ENCODE results near the gene ADGRG1.

Gene ADGRG1

GRCh38 chr16:57606147-57606846 is 22.1 kb upstream of the ADGRG1 start:
- no peak for DNase-seq (ENCODE audit: low read depth in 3 of 3)

GRCh38 chr16:57606847-57607501 is 21.5 kb upstream of the ADGRG1 start:
- no peak for DNase-seq (ENCODE audit: low read depth in 3 of 3)

GRCh38 chr16:57607676-57608461 is 20.6 kb upstream of the ADGRG1 start:
- DNase-seq (ENCODE audit: low read depth in 3 of 3), result no peak

GRCh38 chr16:57608462-57609113 is 19.8 kb upstream of the ADGRG1 start:
- DNase-seq (ENCODE audit: low read depth in 3 of 3), result no peak

- DNase-seq (ENCODE audit: low read depth in 3 of 3), result no peak
These were observed 18.7 kb upstream of the ADGRG1 start for GRCh38 chr16:57609541-57610401.

GRCh38 chr16:57610611-57611010 is 17.8 kb upstream of the ADGRG1 start:
- no peak for DNase-seq (ENCODE audit: low read depth in 3 of 3)

GRCh38 chr16:57611181-57611580 is 17.2 kb upstream of the ADGRG1 start:
- no peak for DNase-seq (ENCODE audit: low read depth in 3 of 3)

GRCh38 chr16:57611706-57612105 is 16.7 kb upstream of the ADGRG1 start:
- no peak for DNase-seq (ENCODE audit: low read depth in 3 of 3)

GRCh38 chr16:57612494-57612893 is 15.9 kb upstream of the ADGRG1 start:
- no peak for DNase-seq (ENCODE audit: low read depth in 3 of 3)

- DNase-seq (ENCODE audit: low read depth in 3 of 3), result no peak
These were observed 14.9 kb upstream of the ADGRG1 start for GRCh38 chr16:57613514-57613913.

- no peak for DNase-seq (ENCODE audit: low read depth in 3 of 3)
These were observed 13.9 kb upstream of the ADGRG1 start for GRCh38 chr16:57614536-57614935.

GRCh38 chr16:57614944-57615343 is 13.5 kb upstream of the ADGRG1 start:
- DNase-seq (ENCODE audit: low read depth in 3 of 3), result no peak

GRCh38 chr16:57615813-57616212 is 12.6 kb upstream of the ADGRG1 start:
- no peak for DNase-seq (ENCODE audit: low read depth in 3 of 3)

- DNase-seq (ENCODE audit: low read depth in 3 of 3), result no peak
These were observed 12.2 kb upstream of the ADGRG1 start for GRCh38 chr16:57616241-57616640.

- DNase-seq (ENCODE audit: low read depth in 3 of 3), result no peak
These were observed 11.6 kb upstream of the ADGRG1 start for GRCh38 chr16:57616876-57617275.

GRCh38 chr16:57617604-57618111 is 10.8 kb upstream of the ADGRG1 start:
- no peak for DNase-seq (ENCODE audit: low read depth in 3 of 3)

- DNase-seq (ENCODE audit: low read depth in 3 of 3), result no peak
These were observed 9.9 kb upstream of the ADGRG1 start for GRCh38 chr16:57618296-57619132.

GRCh38 chr16:57619133-57619605 is 9.3 kb upstream of the ADGRG1 start:
- no peak for DNase-seq (ENCODE audit: low read depth in 3 of 3)

- DNase-seq (ENCODE audit: low read depth in 3 of 3), result no peak
These were observed 8.7 kb upstream of the ADGRG1 start for GRCh38 chr16:57619606-57620334.

Data from stimulated activated CD4-positive, alpha-beta T cell treated with anti-CD3 and anti-CD28 coated beads, TNF-alpha, amount 100 ng/mL, for 4 hours (primary cell).